ENCODE results near the gene UNC79.

- TF ChIP-seq CTCF (IDR thresholded peaks at IDR 0.05) = no peak
- no peak for TF ChIP-seq POLR2A (IDR thresholded peaks at IDR 0.05)
Measured at GRCh38 chr14:93458234-93458633, 27.5 kb downstream of the UNC79 start.

Measured in testis (tissue), 2 donors.